ENCODE data around the gene ABCC9.

DNA sequence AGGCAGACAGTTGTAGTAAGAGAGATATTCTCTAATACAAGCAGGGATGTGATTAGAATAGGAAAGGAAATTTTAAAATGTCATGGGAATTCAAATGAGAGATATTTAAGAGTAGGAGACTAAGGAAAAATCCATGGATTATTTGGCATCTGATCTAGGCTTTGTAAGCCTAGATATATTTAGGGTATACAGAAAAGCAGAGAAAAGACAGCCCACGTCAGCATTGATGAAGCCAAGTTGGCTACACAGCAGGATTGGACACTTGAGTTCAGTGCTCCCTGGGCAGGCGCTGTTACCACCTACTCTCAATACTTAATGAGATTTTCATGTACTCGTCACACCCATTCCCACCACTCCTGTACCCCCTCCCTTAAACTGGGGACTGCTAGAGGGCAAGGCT lies 165.1 kb downstream of the ABCC9 start:
- TF ChIP-seq, protein P1, sequence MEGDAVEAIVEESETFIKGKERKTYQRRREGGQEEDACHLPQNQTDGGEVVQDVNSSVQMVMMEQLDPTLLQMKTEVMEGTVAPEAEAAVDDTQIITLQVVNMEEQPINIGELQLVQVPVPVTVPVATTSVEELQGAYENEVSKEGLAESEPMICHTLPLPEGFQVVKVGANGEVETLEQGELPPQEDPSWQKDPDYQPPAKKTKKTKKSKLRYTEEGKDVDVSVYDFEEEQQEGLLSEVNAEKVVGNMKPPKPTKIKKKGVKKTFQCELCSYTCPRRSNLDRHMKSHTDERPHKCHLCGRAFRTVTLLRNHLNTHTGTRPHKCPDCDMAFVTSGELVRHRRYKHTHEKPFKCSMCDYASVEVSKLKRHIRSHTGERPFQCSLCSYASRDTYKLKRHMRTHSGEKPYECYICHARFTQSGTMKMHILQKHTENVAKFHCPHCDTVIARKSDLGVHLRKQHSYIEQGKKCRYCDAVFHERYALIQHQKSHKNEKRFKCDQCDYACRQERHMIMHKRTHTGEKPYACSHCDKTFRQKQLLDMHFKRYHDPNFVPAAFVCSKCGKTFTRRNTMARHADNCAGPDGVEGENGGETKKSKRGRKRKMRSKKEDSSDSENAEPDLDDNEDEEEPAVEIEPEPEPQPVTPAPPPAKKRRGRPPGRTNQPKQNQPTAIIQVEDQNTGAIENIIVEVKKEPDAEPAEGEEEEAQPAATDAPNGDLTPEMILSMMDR (IDR thresholded peaks at IDR 0.05): no peak
- no peak for TF ChIP-seq POLR2A (IDR thresholded peaks at IDR 0.05)
